ENCODE measurements around the gene IL17RA. TPM values are rescaled to one million over a fixed set of nuclear protein-coding genes. Genes with fewer than 3 reads are reported as not detected.

The IL17RA gene
- total and polyA plus RNA-seq, 2 of the 4 experiments (the other 2 are of a cell fraction), result 5.2 to 15.3 TPM

- H2BK120ac ChIP-seq (ENCODE audit: low read depth, low read length), result peak overlapping the region; percentile 46; the same call in 1 of the 2 replicates
- H3K79me1 ChIP-seq (ENCODE audit: low read depth in 1 of 2, low read length in 2 of 2), result peaks cover 9 to 46% of the 10 kb centered on the region in 2 experiments
- H3K4me2 ChIP-seq (ENCODE audit: low read depth, low read length), result peak overlapping the region; percentile 82
- TF ChIP-seq CEBPB (IDR thresholded peaks at IDR 0.05; ENCODE audit: low read depth, low read length) (peak; percentile 90), CHD1 (IDR thresholded peaks at IDR 0.05; ENCODE audit: low read depth, low read length) (no peak), NFE2L2 (IDR thresholded peaks at IDR 0.05; ENCODE audit: low read depth, low read length) (no peak), RCOR1 (IDR thresholded peaks at IDR 0.05; ENCODE audit: insufficient replicate concordance, low read length) (no peak), RFX5 (IDR thresholded peaks at IDR 0.05; ENCODE audit: low read depth, low read length) (no peak)
- H3K4ac ChIP-seq (ENCODE audit: low read depth, low read length), result peak overlapping the region; percentile 68
- H3K9me3 ChIP-seq (ENCODE audit: control insufficient read depth, insufficient read depth, low read length), result no peaks in the 10 kb centered on the region
- no peaks in the 10 kb centered on the region for H3K36me3 ChIP-seq (ENCODE audit: control insufficient read depth, insufficient read depth, low read length)
- H3K27me3 ChIP-seq (ENCODE audit: control insufficient read depth, insufficient read depth, low read length), result no peaks in the 10 kb centered on the region
- peak overlapping the region; percentile 24; the same call in 1 of the 2 replicates for H3K23ac ChIP-seq (ENCODE audit: low read depth, low read length)
- H3K18ac ChIP-seq (ENCODE audit: low read depth, low read length), result peak overlapping the region; percentile 6; the same call in 1 of the 2 replicates
- no peak overlapping the region for H4K5ac ChIP-seq (ENCODE audit: low read depth, low read length)
- no peak overlapping the region for H2BK15ac ChIP-seq (ENCODE audit: low read depth, low read length)
- ChIA-PET CTCF (interaction anchor here (1.2 kb wide), 1 partner anchor 86 kb away, joined by 3 read pairs; no protein-coding TSS in a partner anchor), POLR2A (ENCODE audit: unreplicated experiment) (no interaction called here)
- H3K4me3 ChIP-seq (ENCODE audit: insufficient read depth, low read depth, low read length), result peak overlapping the region; percentile 83
- DNase-seq, result no peak
- peaks cover 10% of the 10 kb centered on the region for H3K9me1 ChIP-seq (ENCODE audit: insufficient read depth, low read length)
- peak overlapping the region; percentile 33; the same call in 1 of the 2 replicates for H2AK5ac ChIP-seq (ENCODE audit: low read depth, low read length)
- peak overlapping the region; percentile 100 for H2AFZ ChIP-seq (replicated peaks; ENCODE audit: low read length, poor library complexity)
- in situ Hi-C loops (cut with MboI; ENCODE audit: low sequenced_read_pairs) (loop anchor here (5.0 to 25.0 kb wide), 2 partner anchors 67 to 727 kb away; no protein-coding TSS in a partner anchor), intact Hi-C loops (cut with micrococcal nuclease) (loop anchor here (2.0 kb wide), 1 partner anchor 73 kb away; the partner anchor contains the start of gene HDHD5), dilution Hi-C loops (cut with HindIII; ENCODE audit: low sequenced_read_pairs, unreplicated experiment) (no loop called here)
- H4K20me1 ChIP-seq (ENCODE audit: insufficient read depth, low read length), result peaks cover 34% of the 10 kb centered on the region
- BruUV-seq (replicated peaks), result no TSS peak
- peak overlapping the region; percentile 55; the same call in 1 of the 2 replicates for H3K56ac ChIP-seq (ENCODE audit: extremely low read depth, insufficient read depth, low read length)
- no peak overlapping the region for H2BK20ac ChIP-seq (ENCODE audit: low read depth, low read length)
- peak overlapping the region; percentile 56; the same call in 1 of the 2 replicates for H4K91ac ChIP-seq (ENCODE audit: insufficient read depth, low read depth, low read length)
- H2AK9ac ChIP-seq (replicated peaks; ENCODE audit: low read depth, low read length, poor library complexity), result peak overlapping the region; percentile 90
- H3K14ac ChIP-seq (replicated peaks; ENCODE audit: low read depth, low read length), result peak overlapping the region; percentile 63; the same call in 1 of the 2 replicates
- H3K9ac ChIP-seq (ENCODE audit: low read depth, low read length), result peak overlapping the region; percentile 76
- H4K8ac ChIP-seq (ENCODE audit: low read depth in 2 of 2, low read length in 2 of 2), result peak overlapping the region; percentile 38 to 59; a peak in 3 of 4 replicates
- peaks cover 12% of the 10 kb centered on the region for H3K4me1 ChIP-seq (ENCODE audit: control insufficient read depth, insufficient read depth, low read length)
- peak; percentile 25 for ATAC-seq (ENCODE audit: low read depth)
- peak overlapping the region; percentile 81 for H3K27ac ChIP-seq (ENCODE audit: insufficient read depth, low read length)
- peak overlapping the region; percentile 82 for H2BK5ac ChIP-seq (ENCODE audit: low read depth, low read length, poor library complexity, severe bottlenecking)
- WGBS, 2 experiments (ENCODE audit: extremely low coverage in 2 of 2, insufficient read length in 1 of 2), result 4% methylated on average over 54 of the region's 92 CpGs; no CpG with 5 or more reads in 1 of the 2 experiments
Observed at GRCh38 chr22:17085277-17086181, 729 bp downstream of the IL17RA start.
